K562 (cell line): Measurements from ENCODE around the gene GPR39.

Source experiments
- CEBPZ ChIP-seq: fragments of 150-350 bp; IDR thresholded peaks from 2 replicates; pipeline ENCODE4 v1.6.1; 2014; ENCODE audit warnings: low read depth, mild to moderate bottlenecking, low read length, borderline replicate concordance
- CTCF ChIP-seq, 3 experiments: IDR thresholded peaks in 2 of 3; conservative IDR thresholded peaks in 1 of 3; 2 replicates each; pipeline ENCODE4 v1.5.1; 2011 to 2012; ENCODE audit warnings: low read length in 3 of 3, mild to moderate bottlenecking in 3 of 3, control low read depth in 2 of 3, improper control_type of control experiment in 1 of 3, inconsistent platforms in 1 of 3, low read depth in 1 of 3, mixed read lengths in 1 of 3, moderate library complexity in 1 of 3; ENCODE audit not compliant: insufficient read depth in 2 of 3
- EZH2 ChIP-seq: IDR thresholded peaks from 2 replicates; pipeline ENCODE4 v1.6.1; 2012; ENCODE audit warnings: low read depth, mild to moderate bottlenecking, inconsistent platforms, low read length, borderline replicate concordance
- MAX ChIP-seq: sonication (generic); formaldehyde crosslinking; IDR thresholded peaks from 2 replicates; pipeline ENCODE4 v1.9.0; 2022; ENCODE audit warnings: mild to moderate bottlenecking, missing genetic modification reagents
- MECOM ChIP-seq: fragments of 250-450 bp; sonication (Bioruptor Pico); IDR thresholded peaks from 2 replicates; pipeline ENCODE4 v1.8.0; 2022; ENCODE audit warnings: inconsistent platforms
- RCOR1 ChIP-seq, 2 experiments: IDR thresholded peaks; 2 replicates each; pipeline ENCODE4 v1.6.1; 2012; ENCODE audit warnings: low read depth in 2 of 2, low read length in 2 of 2, borderline replicate concordance in 1 of 2, improper control_type of control experiment in 1 of 2
- SIX5 ChIP-seq, 2 experiments: IDR thresholded peaks; 2 replicates each; pipeline ENCODE4 v1.6.1; 2011; ENCODE audit warnings: low read length in 2 of 2, borderline replicate concordance in 1 of 2, low read depth in 1 of 2, mild to moderate bottlenecking in 1 of 2, moderate library complexity in 1 of 2; ENCODE audit not compliant: insufficient read depth in 1 of 2
- SNAPC5 ChIP-seq: fragments of 250-450 bp; sonication (Bioruptor Pico); IDR thresholded peaks from 2 replicates; pipeline ENCODE4 v1.8.0; 2021; ENCODE audit warnings: moderate library complexity, mild to moderate bottlenecking, inconsistent platforms
- ZNF518B ChIP-seq: fragments of 250-450 bp; sonication (Bioruptor Pico); IDR thresholded peaks from 2 replicates; pipeline ENCODE4 v1.5.0; 2021; ENCODE audit warnings: mild to moderate bottlenecking, moderate library complexity
- ZSCAN29 ChIP-seq: fragments of 450-650 bp; IDR thresholded peaks from 2 replicates; pipeline ENCODE4 v1.6.1; 2017

- TF ChIP-seq CTCF (IDR thresholded peaks at IDR 0.05 in 2 of 3, conservative IDR thresholded peaks at IDR 0.05 in 1 of 3; ENCODE audit: insufficient read depth in 2 of 3, low read depth in 1 of 3, low read length in 3 of 3): no peak
- no peak for TF ChIP-seq ZSCAN29
- TF ChIP-seq SIX5 (IDR thresholded peaks at IDR 0.05; ENCODE audit: borderline replicate concordance in 1 of 2, insufficient read depth in 1 of 2, low read depth in 1 of 2, low read length in 2 of 2): no peak
- no peak for TF ChIP-seq SNAPC5
- no peak for TF ChIP-seq ZNF518B (CRISPR knock-in tag)
- TF ChIP-seq MECOM (CRISPR knock-in tag): no peak
- TF ChIP-seq CEBPZ: no peak
- TF ChIP-seq MAX (CRISPR knock-in tag): no peak
- TF ChIP-seq RCOR1 (IDR thresholded peaks at IDR 0.05; ENCODE audit: borderline replicate concordance in 1 of 2, low read depth in 2 of 2, low read length in 2 of 2): no peak
- TF ChIP-seq EZH2: no peak
Observed at GRCh38 chr2:132646540-132647108, 230.0 kb downstream of the GPR39 start.
